HEK293 (cell line): Measurements from ENCODE around the gene TMEM222.

Experiments used
- CTCF ChIA-PET: fragments of 350-600 bp; formaldehyde crosslinking; extraction: SDS; loops from one replicate; lab custom pipeline; 2021; ENCODE audit warnings: antibody characterized with exemption; lab: Yijun Ruan, JAX
- POLR2A ChIA-PET: fragments of 300-600 bp; formaldehyde crosslinking; extraction: SDS; loops from one replicate; lab custom pipeline; 2020; ENCODE audit warnings: antibody characterized with exemption, inconsistent platforms; lab: Yijun Ruan, JAX
- H3K27ac ChIP-seq: fragments of 200-500 bp; sonication (Bioruptor generic); 2 replicates; pipeline ENCODE4 v1.5.1; 2014; ENCODE audit warnings: low read depth, low read length, control low read depth, inconsistent platforms; ENCODE audit errors: extremely low read depth
- H3K36me3 ChIP-seq, 2 experiments: fragments of 200-500 bp in 1 of 2; sonication (Bioruptor generic) in 1 of 2; 1 replicate in 1 of 2; 2 replicates in 1 of 2; pipeline ENCODE4 v1.5.1; 2014 to 2017; ENCODE audit warnings: inconsistent platforms in 2 of 2, low read length in 2 of 2; ENCODE audit not compliant: control insufficient read depth in 2 of 2, insufficient read depth in 1 of 2
- H3K4me1 ChIP-seq: fragments of 200-500 bp; sonication (Bioruptor generic); 2 replicates; pipeline ENCODE4 v1.5.1; 2014; ENCODE audit warnings: mild to moderate bottlenecking, low read length, inconsistent platforms; ENCODE audit not compliant: control insufficient read depth, insufficient read depth
- H3K4me3 ChIP-seq: 2 replicates; pipeline ENCODE4 v1.5.1; 2011; ENCODE audit warnings: low read depth, mild to moderate bottlenecking, control low read depth, low read length, moderate library complexity
- H3K9me3 ChIP-seq: fragments of 200-500 bp; sonication (Bioruptor generic); 2 replicates; pipeline ENCODE4 v1.5.1; 2014; ENCODE audit warnings: low read depth, low read length, inconsistent platforms; ENCODE audit not compliant: control insufficient read depth, insufficient read depth
- GLI2 ChIP-seq: fragments of 450-650 bp; formaldehyde crosslinking; IDR thresholded peaks from 2 replicates; pipeline ENCODE4; 2017; ENCODE audit warnings: missing biosample characterization, missing genetic modification characterization, low read depth, borderline replicate concordance
- GLIS1 ChIP-seq: fragments of 450-650 bp; formaldehyde crosslinking; IDR thresholded peaks from 2 replicates; pipeline ENCODE4 v1.5.1; 2016; ENCODE audit warnings: missing biosample characterization, missing genetic modification characterization
- IKZF3 ChIP-seq: fragments of 450-650 bp; IDR thresholded peaks from 2 replicates; pipeline ENCODE4 v1.5.0; 2018; ENCODE audit warnings: missing biosample characterization, mild to moderate bottlenecking, missing genetic modification characterization, moderate library complexity
- KLF7 ChIP-seq: fragments of 450-650 bp; formaldehyde crosslinking; IDR thresholded peaks from 2 replicates; pipeline ENCODE4 v1.5.1; 2016; ENCODE audit warnings: missing biosample characterization, missing genetic modification characterization, borderline replicate concordance
- REST ChIP-seq: fragments of 450-650 bp; formaldehyde crosslinking; IDR thresholded peaks from 2 replicates; pipeline ENCODE4 v1.5.1; 2016; ENCODE audit warnings: missing biosample characterization, missing genetic modification characterization
- SALL2 ChIP-seq: fragments of 450-650 bp; formaldehyde crosslinking; IDR thresholded peaks from 2 replicates; pipeline ENCODE4 v1.5.0; 2017; ENCODE audit warnings: missing biosample characterization, mild to moderate bottlenecking, missing genetic modification characterization, borderline replicate concordance
- SCRT2 ChIP-seq: fragments of 450-650 bp; formaldehyde crosslinking; IDR thresholded peaks from 2 replicates; pipeline ENCODE4 v1.5.1; 2016; ENCODE audit warnings: missing biosample characterization, missing genetic modification characterization
- SP3 ChIP-seq: fragments of 450-650 bp; formaldehyde crosslinking; IDR thresholded peaks from 2 replicates; pipeline ENCODE4 v1.5.1; 2016; ENCODE audit warnings: missing biosample characterization, missing genetic modification characterization
- YY1 ChIP-seq: fragments of 450-650 bp; formaldehyde crosslinking; IDR thresholded peaks from 2 replicates; pipeline ENCODE4 v1.5.1; 2018; ENCODE audit warnings: missing biosample characterization, missing genetic modification characterization
- ZBTB48 ChIP-seq: fragments of 450-650 bp; formaldehyde crosslinking; IDR thresholded peaks from 2 replicates; pipeline ENCODE4 v1.5.1; 2016; ENCODE audit warnings: missing biosample characterization, missing genetic modification characterization
- ZNF112 ChIP-seq: fragments of 450-650 bp; formaldehyde crosslinking; IDR thresholded peaks from 2 replicates; pipeline ENCODE4 v1.5.0; 2017; ENCODE audit warnings: missing biosample characterization, missing genetic modification characterization
- ZNF132 ChIP-seq: fragments of 450-650 bp; formaldehyde crosslinking; IDR thresholded peaks from 2 replicates; pipeline ENCODE4 v1.5.1; 2017; ENCODE audit warnings: missing biosample characterization, missing genetic modification characterization, borderline replicate concordance
- ZNF23 ChIP-seq: fragments of 450-650 bp; formaldehyde crosslinking; IDR thresholded peaks from 2 replicates; pipeline ENCODE4 v1.5.1; 2016; ENCODE audit warnings: missing biosample characterization, missing genetic modification characterization, borderline replicate concordance
- ZNF24 ChIP-seq: fragments of 450-650 bp; formaldehyde crosslinking; IDR thresholded peaks from 2 replicates; pipeline ENCODE4 v1.5.1; 2016; ENCODE audit warnings: missing biosample characterization, missing genetic modification characterization
- ZNF274 ChIP-seq, 2 experiments: fragments of 200-500 bp in 1 of 2; fragments of 450-650 bp in 1 of 2; sonication (Bioruptor generic) in 1 of 2; formaldehyde crosslinking in 1 of 2; IDR thresholded peaks; 2 replicates each; pipeline versions ENCODE4 v1.5.1 to v1.6.1; 2014 to 2016; ENCODE audit warnings: borderline replicate concordance in 1 of 2, inconsistent platforms in 1 of 2, low read length in 1 of 2, missing biosample characterization in 1 of 2, missing genetic modification characterization in 1 of 2
- ZNF302 ChIP-seq: fragments of 450-650 bp; formaldehyde crosslinking; IDR thresholded peaks from 2 replicates; pipeline ENCODE4 v1.5.1; 2016; ENCODE audit warnings: missing biosample characterization, missing genetic modification characterization, low read depth
- ZNF366 ChIP-seq: fragments of 450-650 bp; formaldehyde crosslinking; conservative IDR thresholded peaks from 2 replicates; pipeline ENCODE4 v1.5.1; 2016; ENCODE audit warnings: missing biosample characterization, missing genetic modification characterization
- ZNF449 ChIP-seq: fragments of 450-650 bp; formaldehyde crosslinking; IDR thresholded peaks from 2 replicates; pipeline ENCODE4 v1.5.1; 2017; ENCODE audit warnings: missing biosample characterization, mild to moderate bottlenecking, missing genetic modification characterization, moderate library complexity
- ZNF48 ChIP-seq: fragments of 450-650 bp; formaldehyde crosslinking; IDR thresholded peaks from 2 replicates; pipeline ENCODE4 v1.5.1; 2016; ENCODE audit warnings: missing biosample characterization, missing genetic modification characterization
- ZNF580 ChIP-seq: fragments of 450-650 bp; formaldehyde crosslinking; IDR thresholded peaks from 2 replicates; pipeline ENCODE4 v1.5.1; 2016; ENCODE audit warnings: missing biosample characterization, missing genetic modification characterization
- ZNF658 ChIP-seq: fragments of 450-650 bp; formaldehyde crosslinking; IDR thresholded peaks from 2 replicates; pipeline ENCODE4; 2016; ENCODE audit warnings: missing biosample characterization, missing genetic modification characterization
- ZNF664 ChIP-seq: fragments of 450-650 bp; formaldehyde crosslinking; IDR thresholded peaks from 2 replicates; pipeline ENCODE4 v1.5.1; 2016; ENCODE audit warnings: missing biosample characterization, missing genetic modification characterization
- ZNF76 ChIP-seq: fragments of 450-650 bp; formaldehyde crosslinking; IDR thresholded peaks from 2 replicates; pipeline ENCODE4; 2016; ENCODE audit warnings: low read depth, missing biosample characterization, missing genetic modification characterization, borderline replicate concordance
- ZNF830 ChIP-seq: fragments of 450-650 bp; IDR thresholded peaks from 2 replicates; pipeline ENCODE4 v1.5.0; 2018; ENCODE audit warnings: missing biosample characterization, missing genetic modification characterization, low read depth, mild to moderate bottlenecking, moderate library complexity
- TF ChIP-seq, protein P1 (sequence below): fragments of 450-650 bp; formaldehyde crosslinking; IDR thresholded peaks from 2 replicates; pipeline ENCODE4 v1.5.1; 2016; ENCODE audit warnings: missing biosample characterization, missing genetic modification characterization
- TF ChIP-seq, protein P2 (sequence below): fragments of 450-650 bp; formaldehyde crosslinking; optimal IDR thresholded peaks from 2 replicates; pipeline ENCODE3; 2016; ENCODE audit warnings: missing biosample characterization, mild to moderate bottlenecking, missing genetic modification characterization

The TMEM222 gene

GRCh38 chr1:27365372-27366112 is 43.6 kb downstream of the TMEM222 start (continued):
- TF ChIP-seq ZNF76 (tag by site-specific recombination) (0 out of 2 replicates have a peak, but pooled peaks have one; percentile 27), ZNF132 (tag by site-specific recombination) (no peak), YY1 (tag by site-specific recombination) (no peak), KLF7 (tag by site-specific recombination) (peak; percentile 40; the same call in 1 of the 2 replicates), ZNF580 (tag by site-specific recombination) (no peak), SP3 (tag by site-specific recombination) (peak; percentile 100), GLI2 (no peak), ZNF449 (peak; percentile 77; the same call in 1 of the 2 replicates)
- TF ChIP-seq, protein P1, sequence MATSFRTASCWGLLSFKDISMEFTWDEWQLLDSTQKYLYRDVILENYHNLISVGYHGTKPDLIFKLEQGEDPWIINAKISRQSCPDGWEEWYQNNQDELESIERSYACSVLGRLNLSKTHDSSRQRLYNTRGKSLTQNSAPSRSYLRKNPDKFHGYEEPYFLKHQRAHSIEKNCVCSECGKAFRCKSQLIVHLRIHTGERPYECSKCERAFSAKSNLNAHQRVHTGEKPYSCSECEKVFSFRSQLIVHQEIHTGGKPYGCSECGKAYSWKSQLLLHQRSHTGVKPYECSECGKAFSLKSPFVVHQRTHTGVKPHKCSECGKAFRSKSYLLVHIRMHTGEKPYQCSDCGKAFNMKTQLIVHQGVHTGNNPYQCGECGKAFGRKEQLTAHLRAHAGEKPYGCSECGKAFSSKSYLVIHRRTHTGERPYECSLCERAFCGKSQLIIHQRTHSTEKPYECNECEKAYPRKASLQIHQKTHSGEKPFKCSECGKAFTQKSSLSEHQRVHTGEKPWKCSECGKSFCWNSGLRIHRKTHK (tag by site-specific recombination) = no peak
- TF ChIP-seq, protein P2, sequence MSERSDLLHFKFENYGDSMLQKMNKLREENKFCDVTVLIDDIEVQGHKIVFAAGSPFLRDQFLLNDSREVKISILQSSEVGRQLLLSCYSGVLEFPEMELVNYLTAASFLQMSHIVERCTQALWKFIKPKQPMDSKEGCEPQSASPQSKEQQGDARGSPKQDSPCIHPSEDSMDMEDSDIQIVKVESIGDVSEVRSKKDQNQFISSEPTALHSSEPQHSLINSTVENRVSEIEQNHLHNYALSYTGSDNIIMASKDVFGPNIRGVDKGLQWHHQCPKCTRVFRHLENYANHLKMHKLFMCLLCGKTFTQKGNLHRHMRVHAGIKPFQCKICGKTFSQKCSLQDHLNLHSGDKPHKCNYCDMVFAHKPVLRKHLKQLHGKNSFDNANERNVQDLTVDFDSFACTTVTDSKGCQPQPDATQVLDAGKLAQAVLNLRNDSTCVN (tag by site-specific recombination) = peak; percentile 22
- TF ChIP-seq, all 188 proteins: peak for 33

GRCh38 chr1:27366113-27366410 is 44.1 kb downstream of the TMEM222 start:
- H3K27ac ChIP-seq = peak overlapping the region; percentile 78
- peak overlapping the region; percentile 60 for H3K4me3 ChIP-seq
- no peaks in the 10 kb centered on the region for H3K9me3 ChIP-seq
- ChIA-PET POLR2A (interaction anchor here (0.5 to 2.6 kb wide), 29 partner anchors 9 to 1216 kb away, joined by 3 to 23 read pairs (median 4); partner anchors contain the start of genes AHDC1, SLC9A1, STX12 and SYTL1), CTCF (interaction anchor here (0.6 to 5.1 kb wide), 29 partner anchors 10 to 1896 kb away, joined by 3 to 84 read pairs (median 5); partner anchors contain the start of gene CD164L2)
- H3K36me3 ChIP-seq = peaks cover 0 to 31% of the 10 kb centered on the region in 2 experiments; a peak in 1 of 3 replicates
- H3K4me1 ChIP-seq = peaks cover 2% of the 10 kb centered on the region; the same call in 1 of the 2 replicates
- no peak for TF ChIP-seq ZNF302 (tag by site-specific recombination)
- no peak for TF ChIP-seq SP3 (tag by site-specific recombination)
- no peak for TF ChIP-seq ZNF366
- no peak for TF ChIP-seq ZNF658 (tag by site-specific recombination)
- no peak for TF ChIP-seq SCRT2
- no peak for TF ChIP-seq ZBTB48
- TF ChIP-seq ZNF48 (tag by site-specific recombination) = no peak
- no peak for TF ChIP-seq ZNF23 (tag by site-specific recombination)
- TF ChIP-seq ZNF112 (tag by site-specific recombination) = no peak
- TF ChIP-seq ZNF664 (tag by site-specific recombination) = no peak
- TF ChIP-seq ZNF24 (tag by site-specific recombination) = no peak
- no peak for TF ChIP-seq REST (tag by site-specific recombination)
- no peak for TF ChIP-seq SALL2 (tag by site-specific recombination)
- no peak for TF ChIP-seq ZNF830 (tag by site-specific recombination)
- TF ChIP-seq GLIS1 (tag by site-specific recombination) = peak; percentile 50; the same call in 1 of the 2 replicates
- TF ChIP-seq IKZF3 = no peak
- TF ChIP-seq ZNF274 (IDR thresholded peaks at IDR 0.05; ENCODE audit: low read length) = no peak
- TF ChIP-seq ZNF274 (tag by site-specific recombination; IDR thresholded peaks at IDR 0.05; ENCODE audit: borderline replicate concordance) = no peak
- TF ChIP-seq, protein P2 (tag by site-specific recombination) = peak; percentile 48
